Skeletal muscle satellite cell (primary cell): ENCODE results near the gene RORC.
"Not testable (repeated sequence)": the region's sequence is repeated elsewhere in the genome, so short reads cannot be mapped to it uniquely, and the experiment has no call there.

Experiments used
- H3K27me3 ChIP-seq: 2 replicates; pipeline ENCODE4 v1.7.0; 2013; ENCODE audit warnings: low read length; ENCODE audit not compliant: control insufficient read depth, insufficient read depth
- H3K36me3 ChIP-seq: 2 replicates; pipeline ENCODE4 v1.7.0; 2013; ENCODE audit warnings: mild to moderate bottlenecking, control low read depth, low read length; ENCODE audit not compliant: insufficient read depth
- H3K4me1 ChIP-seq: 2 replicates; pipeline ENCODE4 v1.7.0; 2013; ENCODE audit warnings: low read length; ENCODE audit not compliant: control insufficient read depth, insufficient read depth
- H3K4me2 ChIP-seq: 2 replicates; pipeline ENCODE4 v1.7.0; 2013; ENCODE audit warnings: mild to moderate bottlenecking, low read length
- H3K4me3 ChIP-seq: 2 replicates; pipeline ENCODE4 v1.7.0; 2013; ENCODE audit warnings: low read length
- H3K9ac ChIP-seq: 2 replicates; pipeline ENCODE4 v1.7.0; 2013; ENCODE audit warnings: mild to moderate bottlenecking, low read depth, low read length, moderate library complexity
- H3K9me3 ChIP-seq: replicated peaks from 2 replicates; pipeline ENCODE4 v1.7.0; 2013; ENCODE audit warnings: mild to moderate bottlenecking, control low read depth, low read length

Gene RORC

DNA sequence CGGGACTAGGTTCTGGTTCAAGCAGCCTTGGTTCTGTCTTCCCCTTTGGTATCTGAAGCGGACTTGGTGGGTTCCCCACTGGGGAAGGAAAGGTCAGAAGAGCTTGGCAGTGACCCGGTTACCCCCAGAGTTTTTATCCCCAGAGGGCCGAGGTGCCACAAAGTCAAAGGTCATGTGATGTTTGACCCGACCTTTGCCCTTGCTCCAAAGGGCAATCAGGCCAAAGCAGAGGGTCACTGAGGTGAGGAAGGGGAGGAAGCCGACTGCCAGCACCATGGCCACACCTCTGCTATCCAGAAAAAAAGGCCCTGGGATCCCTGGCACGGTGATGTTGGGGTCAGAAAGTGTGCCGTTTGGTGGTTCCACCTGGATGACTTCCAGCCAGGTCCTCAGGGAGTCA is 30.8 kb downstream of the RORC start:
- Histone ChIP-seq H3K36me3 (no peaks in the 10 kb centered on the region), H3K4me1 (no peaks in the 10 kb centered on the region), H3K4me3 (no peak overlapping the region), H3K9ac (no peak overlapping the region), H3K9me3 (no peaks in the 10 kb centered on the region), H3K4me2 (no peak overlapping the region), H3K27me3 (peaks cover 95% of the 10 kb centered on the region)

GRCh38 chr1:151799179-151800022 is 32.2 kb downstream of the RORC start:
- Histone ChIP-seq H3K4me1 (no peaks in the 10 kb centered on the region), H3K4me2 (no peak overlapping the region), H3K4me3 (no peak overlapping the region), H3K9ac (no peak overlapping the region), H3K9me3 (no peaks in the 10 kb centered on the region), H3K27me3 (peaks cover 84% of the 10 kb centered on the region), H3K36me3 (no peaks in the 10 kb centered on the region)

- Histone ChIP-seq H3K9me3 (no peaks in the 10 kb centered on the region), H3K9ac (no peak overlapping the region), H3K4me3 (no peak overlapping the region), H3K36me3 (no peaks in the 10 kb centered on the region), H3K27me3 (peaks cover 76% of the 10 kb centered on the region), H3K4me1 (no peaks in the 10 kb centered on the region), H3K4me2 (no peak overlapping the region)
Observed at GRCh38 chr1:151798571-151798970, 33.0 kb downstream of the RORC start.

- H3K27me3 ChIP-seq: peaks cover 11% of the 10 kb centered on the region
- H3K4me2 ChIP-seq: peak overlapping the region; percentile 83
- no peaks in the 10 kb centered on the region for H3K9me3 ChIP-seq
- peaks cover 9% of the 10 kb centered on the region for H3K4me1 ChIP-seq
- H3K36me3 ChIP-seq: no peaks in the 10 kb centered on the region
- H3K4me3 ChIP-seq: peak overlapping the region; percentile 73
- H3K9ac ChIP-seq: peak overlapping the region; percentile 45
Observed at GRCh38 chr1:151790940-151791651, 40.5 kb downstream of the RORC start.

- peaks cover 11% of the 10 kb centered on the region for H3K27me3 ChIP-seq
- H3K9ac ChIP-seq: peak within 1 kb of the TSS; percentile 45
- H3K4me3 ChIP-seq: peak within 1 kb of the TSS; percentile 73
- no peaks in the 10 kb centered on the region for H3K36me3 ChIP-seq
- H3K9me3 ChIP-seq: no peaks in the 10 kb centered on the region
- peak within 1 kb of the TSS; percentile 83 for H3K4me2 ChIP-seq
- peaks cover 9% of the 10 kb centered on the region for H3K4me1 ChIP-seq
Observed at GRCh38 chr1:151790071-151790939, 41.3 kb downstream of the RORC start, which contains the start of gene TDRKH. Gene TDRKH (minus strand): TSS chr1:151790500. CDS start chr1:151783022, 7,478 bp downstream.

DNA sequence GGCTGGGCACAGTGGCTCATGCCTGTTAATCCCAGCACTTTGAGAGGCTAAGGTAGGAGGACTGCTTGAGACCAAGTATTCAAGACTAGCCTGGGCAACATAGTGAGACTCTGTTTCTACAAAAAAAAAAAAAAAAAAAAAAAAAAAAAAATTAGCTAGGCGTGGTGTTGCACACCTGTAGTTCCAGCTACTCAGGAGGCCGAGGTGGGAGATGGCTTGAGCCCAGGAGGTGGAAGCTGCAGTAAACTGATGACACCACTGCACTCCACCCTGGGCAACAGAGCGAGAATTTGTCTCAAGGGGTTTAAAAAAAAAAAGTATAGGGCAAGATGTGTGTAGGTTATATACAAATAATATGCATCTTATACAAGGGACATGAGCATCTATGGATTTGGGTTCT is 43.9 kb downstream of the RORC start:
- no peaks in the 10 kb centered on the region for H3K9me3 ChIP-seq
- no peaks in the 10 kb centered on the region for H3K36me3 ChIP-seq
- no peak overlapping the region for H3K4me3 ChIP-seq
- no peak overlapping the region for H3K4me2 ChIP-seq
- H3K4me1 ChIP-seq: peaks cover 9% of the 10 kb centered on the region
- H3K9ac ChIP-seq: no peak overlapping the region
- peaks cover 30% of the 10 kb centered on the region for H3K27me3 ChIP-seq

- no peaks in the 10 kb centered on the region for H3K9me3 ChIP-seq
- no peak overlapping the region for H3K4me3 ChIP-seq
- H3K4me2 ChIP-seq: no peak overlapping the region
- H3K9ac ChIP-seq: no peak overlapping the region
- peaks cover 30% of the 10 kb centered on the region for H3K27me3 ChIP-seq
- H3K4me1 ChIP-seq: no peaks in the 10 kb centered on the region
- H3K36me3 ChIP-seq: no peaks in the 10 kb centered on the region
Observed at GRCh38 chr1:151783796-151784195, 47.8 kb downstream of the RORC start.

- H3K4me3 ChIP-seq: no peak overlapping the region
- no peaks in the 10 kb centered on the region for H3K4me1 ChIP-seq
Observed at GRCh38 chr1:151782741-151783140, 48.9 kb downstream of the RORC start.

DNA sequence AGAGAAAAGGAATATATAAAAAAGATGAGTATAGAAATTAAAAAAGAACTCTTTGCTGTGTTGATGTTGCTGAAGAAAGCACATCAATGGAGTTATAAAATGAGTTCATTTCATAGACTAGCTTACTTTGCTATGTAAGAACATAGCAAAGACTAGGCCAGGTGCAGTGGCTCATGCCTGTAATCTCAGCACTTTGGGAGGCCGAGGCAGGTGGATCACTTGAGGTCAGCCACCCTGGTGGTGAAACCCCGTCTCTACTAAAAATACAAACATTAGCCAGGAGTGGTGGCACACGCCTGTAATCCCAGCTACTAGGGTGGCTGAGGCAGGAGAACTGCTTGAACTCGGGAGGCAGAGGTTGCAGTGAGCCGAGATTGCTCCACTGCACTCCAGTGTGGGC is 49.6 kb downstream of the RORC start:
- H3K36me3 ChIP-seq: not testable (repeated sequence)

More at GRCh38 chr1:151782741-151783140, 48.9 kb downstream of the RORC start:
- peaks cover 30% of the 10 kb centered on the region for H3K27me3 ChIP-seq
- H3K36me3 ChIP-seq: no peaks in the 10 kb centered on the region
- H3K4me2 ChIP-seq: no peak overlapping the region
- H3K9ac ChIP-seq: no peak overlapping the region
- H3K9me3 ChIP-seq: no peaks in the 10 kb centered on the region

GRCh38 chr1:151780736-151781135 is 50.9 kb downstream of the RORC start:
- H3K36me3 ChIP-seq, H3K9me3 ChIP-seq, H3K4me2 ChIP-seq, H3K9ac ChIP-seq, H3K4me1 ChIP-seq, H3K4me3 ChIP-seq: not testable (repeated sequence)
- H3K27me3 ChIP-seq: peaks cover 23% of the 10 kb centered on the region

More for the DNA sequence above, 49.6 kb downstream of the RORC start:
- H3K4me1 ChIP-seq, H3K4me2 ChIP-seq, H3K9ac ChIP-seq, H3K9me3 ChIP-seq, H3K4me3 ChIP-seq: not testable (repeated sequence)
- peaks cover 30% of the 10 kb centered on the region for H3K27me3 ChIP-seq

- Histone ChIP-seq H3K4me2 (no peak overlapping the region), H3K4me3 (no peak overlapping the region), H3K27me3 (peaks cover 15% of the 10 kb centered on the region), H3K4me1 (no peaks in the 10 kb centered on the region), H3K36me3 (no peaks in the 10 kb centered on the region), H3K9me3 (no peaks in the 10 kb centered on the region), H3K9ac (no peak overlapping the region)
Observed at GRCh38 chr1:151779852-151780251, 51.8 kb downstream of the RORC start.
